Activated naive CD8-positive, alpha-beta T cell treated with anti-CD3 and anti-CD28 coated beads, Interleukin-2, amount 10 ng/mL, durations not matched to agents 7 days and 5 days (primary cell): ENCODE results near the gene PCDHB3. TPM values are rescaled to one million over a fixed set of nuclear protein-coding genes. Genes with fewer than 3 reads are reported as not detected.
"Not testable (repeated sequence)": the region's sequence is repeated elsewhere in the genome, so short reads cannot be mapped to it uniquely, and the experiment has no call there.

Experiments
- ATAC-seq: fragments of 150-1000 bp; cut with Tn5 transposase; one replicate; pipeline ENCODE4 v1.10.0; 2021; ENCODE audit warnings: low read depth, moderate library complexity
- POLR2A ChIA-PET: fragments of 350-600 bp; sonication (Branson Sonifier 250); formaldehyde crosslinking; loops from one replicate; lab custom pipeline; 2021; ENCODE audit warnings: antibody characterized with exemption; lab: Charles Lee
- DNase-seq: peaks from one replicate; pipeline ENCODE4 v3.0.0; 2021
- H3K27ac Mint-ChIP-seq: one replicate; pipeline ENCODE4 v1.8.0; 2022; ENCODE audit warnings: mild to moderate bottlenecking, mixed read lengths
- H3K27me3 Mint-ChIP-seq: one replicate; pipeline ENCODE4 v1.8.0; 2022; ENCODE audit warnings: mild to moderate bottlenecking, moderate library complexity, mixed read lengths
- H3K36me3 Mint-ChIP-seq: one replicate; pipeline ENCODE4 v1.8.0; 2021; ENCODE audit warnings: mild to moderate bottlenecking, mixed read lengths
- H3K4me1 Mint-ChIP-seq: one replicate; pipeline ENCODE4 v1.8.0; 2021; ENCODE audit warnings: mixed read lengths
- H3K4me3 Mint-ChIP-seq: one replicate; pipeline ENCODE4 v1.8.0; 2022; ENCODE audit warnings: mild to moderate bottlenecking, moderate library complexity, mixed read lengths
- H3K9me3 Mint-ChIP-seq: one replicate; pipeline ENCODE4 v1.8.0; 2021; ENCODE audit warnings: mixed read lengths
- total RNA-seq, 2 experiments: library from RNA; stranded (reverse); gene quantifications; one replicate each; pipeline ENCODE4 v1.2.3, GENCODE V29; 2021

Gene PCDHB3
- total RNA-seq, 2 experiments from 2014 or later, result not detected

DNA sequence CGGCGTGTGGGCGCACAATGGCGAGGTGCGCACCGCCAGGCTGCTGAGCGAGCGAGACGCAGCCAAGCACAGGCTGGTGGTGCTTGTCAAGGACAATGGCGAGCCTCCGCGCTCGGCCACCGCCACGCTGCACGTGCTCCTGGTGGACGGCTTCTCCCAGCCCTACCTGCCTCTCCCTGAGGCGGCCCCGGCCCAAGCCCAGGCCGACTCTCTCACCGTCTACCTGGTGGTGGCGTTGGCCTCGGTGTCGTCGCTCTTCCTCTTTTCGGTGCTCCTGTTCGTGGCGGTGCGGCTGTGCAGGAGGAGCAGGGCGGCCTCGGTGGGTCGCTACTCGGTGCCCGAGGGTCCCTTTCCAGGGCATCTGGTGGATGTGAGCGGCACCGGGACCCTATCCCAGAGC is 51.8 kb downstream of the PCDHB3 start:
- H3K27me3 Mint-ChIP-seq, ATAC-seq, POLR2A ChIA-PET, H3K4me1 Mint-ChIP-seq, DNase-seq, H3K4me3 Mint-ChIP-seq, H3K36me3 Mint-ChIP-seq, H3K27ac Mint-ChIP-seq: not testable (repeated sequence)
- H3K9me3 Mint-ChIP-seq, result peaks cover 14% of the 10 kb centered on the region

Other genes with a start within 250 kb of the PCDHB3 start
- not detected for gene PCDHA10, start 244.6 kb upstream of the PCDHB3 start, total RNA-seq
- not detected for gene PCDHA11, start 231.5 kb upstream of the PCDHB3 start, total RNA-seq
- not detected for gene PCDHA12, start 225.2 kb upstream of the PCDHB3 start, total RNA-seq
- gene PCDHA13, start 218.3 kb upstream of the PCDHB3 start, total RNA-seq, result not detected
- gene PCDHAC1, start 174.2 kb upstream of the PCDHB3 start, total RNA-seq, result not detected
- gene PCDHAC2, start 134.0 kb upstream of the PCDHB3 start, total RNA-seq, result not detected
- gene PCDHB1, start 49.1 kb upstream of the PCDHB3 start, total RNA-seq, result not detected
- gene PCDHB2, start 5.9 kb upstream of the PCDHB3 start, total RNA-seq, result not detected
- not detected for gene PCDHB4, start 21.3 kb downstream of the PCDHB3 start, total RNA-seq
- not detected for gene PCDHB5, start 34.7 kb downstream of the PCDHB3 start, total RNA-seq
- not detected for gene PCDHB6, start 49.6 kb downstream of the PCDHB3 start, total RNA-seq
- gene PCDHB7, start 72.2 kb downstream of the PCDHB3 start, total RNA-seq, result not detected
- gene PCDHB8, start 77.3 kb downstream of the PCDHB3 start, total RNA-seq, result not detected
- not detected for gene PCDHB16, start 81.9 kb downstream of the PCDHB3 start, total RNA-seq
- gene PCDHB9, start 86.7 kb downstream of the PCDHB3 start, total RNA-seq, result not detected
- not detected for gene PCDHB10, start 91.9 kb downstream of the PCDHB3 start, total RNA-seq
- not detected for gene PCDHB11, start 99.2 kb downstream of the PCDHB3 start, total RNA-seq
- gene PCDHB12, start 108.2 kb downstream of the PCDHB3 start, total RNA-seq, result not detected
- gene PCDHB13, start 113.4 kb downstream of the PCDHB3 start, total RNA-seq, result not detected
- gene PCDHB14, start 122.9 kb downstream of the PCDHB3 start, total RNA-seq, result under 1 TPM in 1 of 2 experiments, not detected in 1; 0.06 TPM
- gene PCDHB15, start 144.9 kb downstream of the PCDHB3 start, total RNA-seq, result under 1 TPM in 1 of 2 experiments, not detected in 1; 0.06 TPM
- 1 to 10 TPM in 1 of 2 experiments, under 1 TPM in 1; 0.99 to 1.3 TPM for gene SLC25A2, start 203.6 kb downstream of the PCDHB3 start, total RNA-seq
- 10 to 100 TPM; 86.2 to 95.9 TPM for gene TAF7, start 220.3 kb downstream of the PCDHB3 start, total RNA-seq
- under 1 TPM; 0.11 to 0.31 TPM for gene PCDHGA1, start 230.0 kb downstream of the PCDHB3 start, total RNA-seq
- under 1 TPM; 0.08 to 0.09 TPM for gene PCDHGA2, start 238.3 kb downstream of the PCDHB3 start, total RNA-seq
- gene PCDHGA3, start 243.4 kb downstream of the PCDHB3 start, total RNA-seq, result under 1 TPM in 1 of 2 experiments, not detected in 1; 0.14 TPM
- gene PCDHGB1, start 249.6 kb downstream of the PCDHB3 start, total RNA-seq, result not detected